Mucosa of descending colon (tissue), 3 donors: ENCODE results near the gene PCED1B. TPM values are rescaled to one million over a fixed set of nuclear protein-coding genes. Genes with fewer than 3 reads are reported as not detected.

Source experiments
- ATAC-seq: fragments of 200-7000 bp; cut with Tn5 transposase; one replicate; pipeline ENCODE4 v1.9.1; 2020; ENCODE audit warnings: mild to moderate bottlenecking, moderate library complexity
- DNase-seq, 3 donors: peaks; one replicate each; pipeline ENCODE4 v3.0.0-alpha.2; 2020
- H3K36me3 ChIP-seq: fragments of 200-600 bp; one replicate; pipeline ENCODE4 v1.8.0; 2021; ENCODE audit warnings: low read depth, mild to moderate bottlenecking
- H3K4me1 ChIP-seq: fragments of 200-600 bp; one replicate; pipeline ENCODE4 v1.8.0; 2021; ENCODE audit warnings: low read depth, mild to moderate bottlenecking
- H3K4me3 ChIP-seq: fragments of 200-600 bp; one replicate; pipeline ENCODE4 v1.8.0; 2021; ENCODE audit warnings: mild to moderate bottlenecking
- H3K9me3 ChIP-seq: fragments of 200-600 bp; one replicate; pipeline ENCODE4 v1.8.0; 2021; ENCODE audit warnings: mild to moderate bottlenecking
- CTCF ChIP-seq: fragments of 200-600 bp; IDR thresholded peaks from one replicate; pipeline ENCODE4 v1.8.0; 2022; ENCODE audit warnings: antibody characterized with exemption, mild to moderate bottlenecking
- intact Hi-C, 2 donors: fragments of 100-400 bp; cut with DNase I in 1 of 2; cut with micrococcal nuclease in 1 of 2; formaldehyde crosslinking; loops; one replicate each; pipeline versions ENCODE4 v1.11.0 to v1.11.1; 2022; cut with DNase I, micrococcal nuclease
- total RNA-seq, 3 donors: library from RNA; stranded (reverse); fragmentation: NEBNext Ultra II Directional in 2 of 3; extraction: Animal tissue kit (Norgen Biotek cat#: 25700) in 2 of 3; gene quantifications; one replicate each; pipeline versions ENCODE4 v1.2.1 to v1.2.4, GENCODE V29; 2021 to 2023
- donor health status: DM: no; HTN: no; CAD: no; lungs with moderate emphysema.
- donor health status: DM: no; HTN: no; CAD: no.
- donor health status: DM: no; HTN: yes; CAD: no.

The PCED1B gene
- total RNA-seq, 3 donors from 2014 or later = 2.2 to 4.7 (median 2.9) TPM

- H3K36me3 ChIP-seq = no peaks in the 10 kb centered on the region
- DNase-seq (no peak), ATAC-seq (peak; percentile 25)
- H3K4me3 ChIP-seq = no peak overlapping the region
- peaks cover 21% of the 10 kb centered on the region for H3K4me1 ChIP-seq
- no peaks in the 10 kb centered on the region for H3K9me3 ChIP-seq
- intact Hi-C loops = no loop called here
- TF ChIP-seq CTCF = no peak
Measured at GRCh38 chr12:47221256-47222023, 142.0 kb downstream of the PCED1B start.

- peaks cover 21% of the 10 kb centered on the region for H3K4me1 ChIP-seq
- TF ChIP-seq CTCF = no peak
- no peak for ATAC-seq
Measured at GRCh38 chr12:47222520-47223030, 143.2 kb downstream of the PCED1B start.

GRCh38 chr12:47223031-47223847 is 143.8 kb downstream of the PCED1B start:
- no peaks in the 10 kb centered on the region for H3K36me3 ChIP-seq
- peaks cover 21% of the 10 kb centered on the region for H3K4me1 ChIP-seq
- TF ChIP-seq CTCF = no peak
- H3K9me3 ChIP-seq = no peaks in the 10 kb centered on the region
- DNase-seq (no peak), ATAC-seq (peak; percentile 49)
- no peak overlapping the region for H3K4me3 ChIP-seq
- intact Hi-C loops = no loop called here

More at GRCh38 chr12:47222520-47223030, 143.2 kb downstream of the PCED1B start:
- Histone ChIP-seq H3K9me3 (no peaks in the 10 kb centered on the region), H3K4me3 (no peak overlapping the region), H3K36me3 (no peaks in the 10 kb centered on the region)
- no peak for DNase-seq
- intact Hi-C loops = no loop called here

- peak; percentile 57 to 72 (median 69) for DNase-seq
- Histone ChIP-seq H3K36me3 (no peaks in the 10 kb centered on the region), H3K4me1 (peaks cover 21% of the 10 kb centered on the region), H3K9me3 (no peaks in the 10 kb centered on the region), H3K4me3 (no peak overlapping the region)
- peak; percentile 85 for ATAC-seq
- intact Hi-C loops = no loop called here
- no peak for TF ChIP-seq CTCF
Measured at GRCh38 chr12:47223848-47224213, 144.4 kb downstream of the PCED1B start.

- H3K4me1 ChIP-seq = peaks cover 21% of the 10 kb centered on the region
- no peaks in the 10 kb centered on the region for H3K9me3 ChIP-seq
- no peak for ATAC-seq
- no peak for DNase-seq
- intact Hi-C loops = no loop called here
- TF ChIP-seq CTCF = no peak
- no peak overlapping the region for H3K4me3 ChIP-seq
- no peaks in the 10 kb centered on the region for H3K36me3 ChIP-seq
Measured at GRCh38 chr12:47224563-47225133, 145.2 kb downstream of the PCED1B start.
